RCC 7860 (cell line): ENCODE data around the gene GBP2.

Source experiments
- DNase-seq: peaks from one replicate; pipeline ENCODE4 v3.0.0-alpha.2; 2015; ENCODE audit warnings: low spot score
- FAIRE-seq: peaks from 2 replicates; lab custom pipeline; 2012; peaks lifted over from hg19 to GRCh38; lab: Jason Lieb, UNC

Gene GBP2, protein sequence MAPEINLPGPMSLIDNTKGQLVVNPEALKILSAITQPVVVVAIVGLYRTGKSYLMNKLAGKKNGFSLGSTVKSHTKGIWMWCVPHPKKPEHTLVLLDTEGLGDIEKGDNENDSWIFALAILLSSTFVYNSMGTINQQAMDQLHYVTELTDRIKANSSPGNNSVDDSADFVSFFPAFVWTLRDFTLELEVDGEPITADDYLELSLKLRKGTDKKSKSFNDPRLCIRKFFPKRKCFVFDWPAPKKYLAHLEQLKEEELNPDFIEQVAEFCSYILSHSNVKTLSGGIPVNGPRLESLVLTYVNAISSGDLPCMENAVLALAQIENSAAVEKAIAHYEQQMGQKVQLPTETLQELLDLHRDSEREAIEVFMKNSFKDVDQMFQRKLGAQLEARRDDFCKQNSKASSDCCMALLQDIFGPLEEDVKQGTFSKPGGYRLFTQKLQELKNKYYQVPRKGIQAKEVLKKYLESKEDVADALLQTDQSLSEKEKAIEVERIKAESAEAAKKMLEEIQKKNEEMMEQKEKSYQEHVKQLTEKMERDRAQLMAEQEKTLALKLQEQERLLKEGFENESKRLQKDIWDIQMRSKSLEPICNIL

DNA sequence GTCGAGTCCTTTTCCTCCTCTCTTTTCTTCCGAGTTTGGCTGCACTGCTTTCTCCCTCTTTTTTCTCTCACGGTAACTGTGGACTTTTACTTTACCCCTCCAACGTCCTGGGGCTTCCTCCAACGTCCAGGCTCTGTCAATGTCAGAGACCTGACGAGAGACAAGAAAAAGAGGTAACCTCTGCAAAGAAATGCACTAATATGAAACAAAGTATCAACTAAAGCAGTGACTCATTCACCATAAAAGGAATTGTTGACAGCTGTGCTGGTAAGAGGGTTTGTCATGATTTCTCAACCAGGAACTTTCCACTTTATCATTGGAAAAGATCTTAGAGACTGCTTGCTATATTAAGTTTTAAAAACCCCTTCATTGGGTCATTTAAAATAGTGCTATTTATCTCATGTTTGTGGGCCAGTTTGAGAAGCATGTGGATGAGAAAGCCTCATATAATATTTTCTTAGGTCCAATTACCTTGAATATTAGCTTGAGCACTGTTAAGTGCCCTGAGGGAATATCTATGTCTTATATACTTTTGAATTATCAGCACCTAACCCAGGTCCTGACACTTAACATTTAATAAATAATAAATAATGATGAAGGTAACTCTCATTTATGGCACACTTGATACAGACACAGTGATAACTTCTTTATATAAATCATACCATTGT, at the start of gene GBP2:
Gene GBP2, minus strand, starts transcription at position 202 of the 668 bp plus-strand sequence. CDS start 4,148 bp downstream, outside the sequence.
- FAIRE-seq: peak; percentile 80

DNA sequence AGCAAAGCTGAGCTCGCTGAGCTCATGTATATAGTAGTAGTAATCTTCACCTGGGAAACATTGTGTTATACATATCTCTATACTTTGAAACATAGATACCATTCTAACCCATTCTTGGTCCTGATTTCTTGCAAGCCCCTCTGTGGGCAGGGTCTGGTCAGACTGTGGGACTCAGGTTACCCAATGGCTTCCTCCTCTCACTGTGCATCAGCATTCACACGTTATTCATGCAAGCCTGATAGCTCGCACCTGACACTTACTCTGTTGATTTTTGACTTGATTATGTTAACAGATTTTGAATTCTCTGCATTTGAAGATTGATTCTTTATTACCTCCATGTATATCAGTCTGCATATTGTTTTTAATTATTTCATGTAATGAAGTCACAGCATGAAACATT, 48.6 kb upstream of the GBP2 start:
- FAIRE-seq (no peak), DNase-seq (no peak)

More for the DNA sequence above, at the start of gene GBP2:
- DNase-seq: peak; percentile 53

DNA sequence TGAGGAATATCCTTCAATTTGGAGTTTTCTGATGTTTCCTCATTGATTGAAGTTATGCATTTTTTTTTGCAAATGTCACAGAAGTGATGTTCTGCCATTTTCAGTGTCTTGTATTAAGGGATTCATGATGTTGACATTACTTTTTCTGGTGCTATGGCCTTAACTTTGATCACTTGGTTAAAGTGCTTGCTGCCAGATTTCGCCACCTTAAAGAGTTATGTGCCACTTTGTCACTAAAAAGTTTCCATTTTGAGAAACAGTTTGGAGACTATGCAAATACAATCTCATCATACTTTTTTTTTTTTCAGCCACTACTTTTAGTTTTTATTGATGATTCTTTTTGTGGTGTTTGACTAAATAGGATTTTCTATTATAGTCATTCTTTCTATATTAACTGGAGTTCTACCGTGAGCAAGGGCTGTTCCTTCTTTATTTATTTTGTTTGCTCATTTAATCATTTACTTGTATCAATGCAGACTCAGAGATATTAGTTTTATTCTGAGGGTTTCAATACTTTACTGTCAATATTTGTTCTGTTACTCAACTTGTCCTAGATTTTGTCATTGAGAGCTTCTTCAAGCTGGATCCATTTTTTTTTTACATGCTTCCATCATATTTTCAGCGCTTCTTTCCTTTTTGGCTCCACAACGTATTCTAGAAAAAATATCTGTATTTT, 46.7 kb upstream of the GBP2 start:
- DNase-seq (no peak), FAIRE-seq (no peak)

DNA sequence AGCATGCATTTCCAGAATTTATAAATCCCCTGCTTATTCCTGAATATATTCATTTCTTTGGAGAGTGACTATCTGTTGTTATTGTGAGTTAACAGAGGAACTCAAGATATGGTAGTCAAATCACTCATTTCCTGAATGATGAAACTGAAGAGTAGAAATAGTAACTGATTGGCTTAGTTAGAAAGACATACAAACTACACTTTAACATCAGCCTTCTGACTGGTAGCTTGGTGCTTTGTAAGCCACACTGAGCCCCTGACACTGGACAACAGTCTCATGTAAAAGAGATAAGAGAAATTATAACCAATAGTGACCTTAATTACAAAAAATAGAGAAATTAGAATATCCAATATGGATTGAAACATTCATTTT, 45.1 kb upstream of the GBP2 start:
- DNase-seq (no peak), FAIRE-seq (no peak)

DNA sequence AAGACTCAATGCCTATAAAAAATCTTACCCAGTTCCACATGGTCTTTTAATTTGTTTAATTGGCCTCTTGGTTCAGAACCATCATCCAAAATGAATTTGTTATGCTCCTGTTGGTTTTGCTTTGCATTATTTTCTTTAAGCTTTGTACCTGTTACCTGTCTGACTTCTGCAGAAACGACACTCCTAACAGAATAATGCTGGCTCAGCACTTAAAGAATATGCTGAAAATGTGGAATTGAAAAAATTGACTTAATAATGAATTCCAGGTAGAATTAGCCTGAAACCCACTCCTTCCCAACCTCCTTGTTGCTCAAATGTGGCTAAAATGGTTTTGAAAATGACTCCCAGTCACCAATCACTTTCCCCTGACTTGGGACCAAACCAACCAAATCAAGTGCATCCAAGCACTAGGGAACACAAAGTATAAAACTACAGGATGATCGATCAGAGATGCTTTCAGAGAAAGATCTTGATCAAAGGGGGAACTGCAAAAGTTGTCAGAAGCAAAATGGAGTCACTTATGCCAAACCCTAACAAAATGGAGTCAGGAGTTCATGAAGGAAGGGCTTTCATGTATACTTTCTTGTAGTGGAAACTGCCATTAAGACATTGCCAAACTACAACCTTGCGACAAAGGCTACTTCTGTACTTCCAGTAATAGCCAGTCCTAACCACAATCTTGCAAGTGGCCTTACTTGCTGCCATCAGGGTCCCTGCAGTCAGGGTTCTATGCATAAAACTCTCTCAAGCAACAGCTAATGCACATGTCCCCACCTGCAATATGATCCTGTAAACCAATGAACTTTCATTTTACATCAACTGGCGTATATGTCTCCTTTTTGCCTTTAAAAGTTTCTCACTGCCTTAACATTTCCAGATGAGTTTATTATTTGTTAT, 44.5 kb upstream of the GBP2 start:
- DNase-seq (no peak), FAIRE-seq (no peak)

DNA sequence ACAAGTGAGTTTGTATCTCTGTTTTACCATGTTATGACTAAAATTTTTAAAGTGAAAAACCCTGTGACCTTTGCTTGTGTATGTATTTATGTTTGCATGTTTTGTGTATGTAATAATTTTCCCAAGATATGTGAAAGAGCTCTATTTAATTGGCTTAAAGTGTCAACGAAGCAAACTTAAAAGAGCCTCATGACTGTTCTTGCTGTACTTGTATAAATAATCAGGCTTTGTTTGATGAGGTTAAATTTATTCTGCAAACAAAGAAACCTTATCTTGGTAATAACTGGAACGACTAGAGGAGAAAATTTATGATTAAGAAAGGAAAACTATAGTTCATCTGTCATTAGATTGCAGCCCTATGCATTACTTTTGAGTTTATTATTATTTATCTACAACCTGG, 43.3 kb upstream of the GBP2 start:
- no peak for FAIRE-seq
- no peak for DNase-seq

DNA sequence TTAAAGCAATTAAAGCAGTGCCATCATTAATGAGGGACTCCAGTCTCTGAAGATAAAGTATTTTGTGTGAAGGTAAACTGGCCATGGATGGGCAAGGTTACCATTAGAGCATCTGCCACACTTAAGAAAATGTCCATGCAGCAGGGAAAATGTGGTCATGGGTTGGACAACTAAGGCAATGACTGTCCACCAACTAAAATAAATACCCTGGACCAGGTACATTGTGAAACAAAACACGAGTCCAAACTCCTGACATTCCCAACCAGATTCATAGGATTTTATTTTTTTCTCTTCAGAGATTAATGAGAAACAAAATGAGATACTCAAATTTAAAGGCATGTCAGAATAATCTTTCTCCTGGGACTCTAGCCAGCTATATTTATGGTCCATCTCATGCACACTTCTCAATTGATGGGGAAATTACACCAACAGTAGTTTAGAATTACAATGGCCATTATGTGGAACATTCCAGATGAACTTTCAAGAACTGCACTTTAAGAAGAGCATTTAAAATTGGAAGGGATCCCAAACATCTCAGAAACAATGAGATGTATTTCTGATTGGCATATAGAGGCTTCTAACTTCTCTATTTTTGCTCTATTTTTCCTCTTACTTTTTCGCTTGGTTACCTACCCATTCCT, 41.8 kb upstream of the GBP2 start:
- DNase-seq (no peak), FAIRE-seq (no peak)

DNA sequence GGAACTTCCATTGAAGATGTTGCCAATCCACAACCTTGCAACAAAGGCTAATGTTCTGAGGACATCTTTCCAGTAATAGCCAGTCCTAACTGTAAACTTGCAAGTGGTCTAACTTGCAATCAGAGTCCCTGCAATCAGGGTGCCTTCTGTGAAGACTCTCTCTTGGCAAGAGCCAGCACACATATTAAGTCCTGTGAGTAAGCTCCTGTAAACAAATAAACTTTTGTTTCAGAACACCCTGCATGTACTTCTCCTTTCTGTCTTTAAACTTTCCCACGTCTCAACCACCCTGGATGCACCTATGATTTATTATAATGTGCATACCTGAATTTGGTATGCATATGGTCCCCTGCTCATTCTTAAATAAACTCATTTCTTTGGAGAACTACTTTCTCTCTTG, 40.8 kb upstream of the GBP2 start:
- no peak for DNase-seq

DNA sequence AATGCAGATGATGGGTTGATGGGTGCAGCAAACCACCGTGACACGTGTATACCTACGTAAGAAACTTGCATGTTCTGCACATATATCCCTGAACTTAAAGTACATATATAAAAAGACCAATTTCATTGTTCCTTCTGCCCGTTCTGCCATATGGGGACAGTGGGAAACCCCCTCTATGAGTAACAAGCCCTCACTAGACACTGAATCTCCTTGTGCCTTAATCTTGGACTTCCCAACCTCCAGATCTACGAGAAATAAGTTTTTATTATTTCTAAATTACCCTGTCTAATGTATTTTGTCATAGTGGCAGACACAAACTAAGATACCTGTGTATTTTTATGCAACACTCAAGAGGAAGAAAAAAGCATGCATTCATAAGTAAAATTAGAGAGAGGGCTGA, 39.9 kb upstream of the GBP2 start:
- DNase-seq (no peak), FAIRE-seq (no peak)

More for the DNA sequence above, 40.8 kb upstream of the GBP2 start:
- FAIRE-seq: no peak

DNA sequence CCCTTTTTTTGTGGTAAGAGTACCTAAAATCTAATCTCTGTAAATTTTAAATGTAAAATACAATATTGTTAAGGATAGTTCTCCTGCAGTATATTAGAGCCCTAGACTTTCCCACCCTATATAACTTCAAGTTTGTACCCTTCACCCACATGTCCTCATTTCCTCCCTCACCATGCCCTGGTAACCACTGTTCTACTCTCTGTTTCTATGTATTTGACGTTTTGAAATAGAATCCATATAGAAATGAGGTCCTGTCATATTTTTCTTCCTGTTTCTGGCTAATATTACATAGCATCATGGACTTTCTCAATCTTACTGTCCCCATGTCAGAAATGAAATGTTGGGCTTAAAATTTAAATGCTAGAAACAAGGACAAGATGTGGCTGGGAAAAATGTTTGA, 25.1 kb upstream of the GBP2 start:
- FAIRE-seq (no peak), DNase-seq (no peak)

DNA sequence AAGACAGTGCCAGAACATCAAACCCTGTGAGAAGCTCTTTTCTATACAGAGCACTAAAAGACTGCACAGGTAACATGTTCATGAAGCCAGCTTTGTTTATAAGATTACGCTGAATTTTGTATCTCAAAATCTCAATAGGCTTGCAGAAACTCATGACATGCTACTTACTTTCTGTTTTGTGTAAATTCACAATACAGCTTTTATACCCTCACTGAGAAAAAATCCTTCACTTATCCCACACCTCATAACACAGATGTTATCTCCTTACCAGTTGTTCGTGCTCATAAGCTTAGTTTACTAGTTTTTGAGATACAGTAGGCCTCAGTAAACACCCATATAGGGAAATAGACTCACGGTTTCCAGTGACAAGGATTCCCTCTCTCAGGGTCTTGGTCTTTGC, 24.1 kb upstream of the GBP2 start:
- no peak for DNase-seq
- FAIRE-seq: no peak

DNA sequence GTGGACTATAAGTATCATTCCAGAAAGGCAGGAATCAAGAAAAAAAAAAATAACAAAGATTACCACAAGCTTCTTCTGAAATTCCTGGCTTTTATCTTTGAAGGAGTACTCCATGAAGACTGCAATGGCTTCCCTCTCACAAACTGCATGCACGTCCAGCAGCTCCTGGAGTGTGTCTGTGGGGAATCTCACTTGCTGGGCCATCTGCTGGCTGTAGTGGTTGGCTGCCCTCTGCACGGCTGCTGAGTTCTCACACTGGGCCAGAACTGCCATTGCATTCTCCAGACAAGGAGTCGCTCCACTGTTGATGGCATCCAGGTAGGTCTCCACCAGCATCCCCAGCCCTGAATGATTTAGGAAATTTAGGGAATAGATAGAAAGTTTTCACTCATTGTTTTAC, 23.3 kb upstream of the GBP2 start:
- FAIRE-seq (no peak), DNase-seq (no peak)

DNA sequence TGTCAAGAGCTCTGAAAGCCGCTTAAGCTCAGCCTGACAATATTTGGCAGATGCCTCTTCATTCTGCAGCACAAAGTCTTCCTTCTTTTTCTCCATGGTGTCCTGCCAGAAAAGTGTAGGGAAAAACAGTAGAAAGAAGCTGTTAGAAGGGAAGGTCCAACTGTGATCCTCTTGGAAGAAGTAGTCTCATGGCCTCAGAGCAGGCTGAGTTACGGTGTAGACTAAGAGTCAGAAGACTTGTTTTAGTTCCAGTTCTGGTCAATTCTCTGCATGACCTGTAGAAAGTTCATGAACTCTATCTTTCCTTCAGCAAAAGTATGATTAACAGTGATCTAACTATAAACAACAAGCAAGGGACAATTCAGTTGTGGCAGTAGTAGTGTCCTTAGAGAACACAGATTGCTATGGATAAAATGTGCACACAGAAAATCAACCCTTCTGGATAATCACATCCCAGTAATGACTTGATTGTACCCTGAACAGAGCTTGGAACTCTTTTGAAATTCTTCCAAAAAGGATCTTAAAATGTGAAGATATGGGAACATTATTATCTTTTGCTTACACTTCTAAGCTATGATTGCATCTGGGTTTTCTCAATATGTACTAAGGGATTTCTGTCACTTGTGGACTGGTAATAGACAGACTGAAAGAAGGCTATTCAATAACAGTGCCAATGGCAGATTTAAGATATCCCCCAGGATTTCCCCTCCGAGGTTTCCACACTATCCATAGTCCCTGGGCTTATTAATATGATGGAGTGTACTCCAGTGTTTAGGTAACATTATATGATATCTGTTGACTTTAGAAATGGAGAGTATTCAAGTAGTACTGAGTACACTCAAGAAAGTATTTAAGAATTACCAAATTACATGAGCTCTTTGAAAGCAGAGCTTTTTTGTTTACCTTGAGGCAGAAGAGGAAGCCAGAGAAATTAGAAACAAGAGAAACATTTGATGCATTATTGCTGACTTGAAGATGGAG, 22.1 kb upstream of the GBP2 start:
- FAIRE-seq (no peak), DNase-seq (no peak)

DNA sequence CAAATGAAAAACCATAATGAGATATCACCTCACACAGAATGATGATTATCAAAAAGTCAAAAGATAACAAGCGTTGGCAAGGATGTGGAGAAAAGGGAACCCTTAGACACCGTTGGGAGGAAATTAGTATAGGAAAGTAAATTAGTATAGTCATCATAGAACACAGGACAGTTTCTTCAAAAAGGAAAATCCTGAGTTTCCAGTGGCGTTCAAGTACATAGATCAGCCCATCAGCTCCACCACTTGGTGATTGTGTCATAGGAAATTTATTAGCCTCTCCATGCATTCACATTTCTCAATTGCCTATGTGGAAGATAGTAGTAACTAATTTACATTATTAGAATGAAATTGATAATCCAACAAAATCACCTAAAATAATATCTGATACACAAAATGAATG, 20.8 kb upstream of the GBP2 start:
- FAIRE-seq: no peak
- no peak for DNase-seq

DNA sequence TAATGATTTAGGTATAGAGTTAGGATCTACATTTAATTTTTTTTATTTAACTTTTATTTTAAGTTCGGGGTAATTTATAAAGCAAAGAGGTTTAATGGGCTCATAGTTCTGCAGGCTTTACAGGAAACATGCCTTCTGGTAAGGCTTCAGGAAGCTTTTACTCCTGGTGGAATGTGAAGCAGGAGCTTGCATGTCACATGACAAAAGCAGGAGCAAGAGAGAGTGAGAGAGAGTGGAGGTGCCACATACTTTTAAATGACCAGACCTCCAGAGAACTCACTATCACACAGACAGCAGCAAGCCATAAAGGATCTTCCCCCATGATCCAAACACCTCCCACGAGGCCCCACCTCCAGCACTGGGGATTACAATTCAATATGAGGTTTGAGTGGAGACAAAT, 17.6 kb upstream of the GBP2 start:
- no peak for FAIRE-seq
- DNase-seq: no peak

DNA sequence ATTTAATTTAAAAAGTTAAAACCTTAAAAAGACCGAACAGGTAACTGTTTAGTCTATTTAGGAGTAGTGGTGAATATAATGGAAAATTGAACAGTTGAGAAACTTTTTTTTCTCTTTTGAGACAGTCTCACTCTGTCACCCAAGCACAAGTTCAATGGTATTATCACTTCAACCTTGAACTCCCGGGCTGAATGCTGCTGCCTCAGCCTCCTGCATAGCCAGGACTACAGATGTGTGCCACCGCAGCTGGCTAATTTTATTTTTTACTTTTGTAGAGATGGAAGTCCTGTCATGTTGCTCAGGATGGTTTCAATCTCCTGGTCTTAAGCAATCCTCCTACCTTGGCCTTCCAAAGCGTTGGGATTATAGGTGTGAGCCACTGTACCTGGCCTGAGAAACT, 16.2 kb upstream of the GBP2 start:
- DNase-seq (no peak), FAIRE-seq (no peak)

DNA sequence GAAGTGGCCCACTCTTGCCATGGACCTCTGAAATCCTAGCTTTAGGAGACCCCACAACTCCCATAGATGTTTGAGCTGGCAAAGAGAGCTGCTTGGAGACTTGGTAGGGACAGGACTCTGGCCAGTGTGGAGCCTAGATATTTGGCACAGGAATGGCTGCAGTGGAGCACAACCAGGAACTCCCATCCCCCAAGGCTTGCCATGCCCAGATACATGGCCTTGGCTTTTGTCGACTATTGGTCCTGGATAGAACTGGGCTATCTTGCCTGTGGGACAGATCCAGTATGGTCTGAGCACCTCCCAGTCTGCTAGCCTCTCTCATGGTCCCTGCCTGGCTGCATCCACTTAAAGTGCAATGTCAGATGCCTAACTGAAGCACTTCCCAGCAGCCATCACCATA, 7.8 kb upstream of the GBP2 start:
- DNase-seq (no peak), FAIRE-seq (no peak)

DNA sequence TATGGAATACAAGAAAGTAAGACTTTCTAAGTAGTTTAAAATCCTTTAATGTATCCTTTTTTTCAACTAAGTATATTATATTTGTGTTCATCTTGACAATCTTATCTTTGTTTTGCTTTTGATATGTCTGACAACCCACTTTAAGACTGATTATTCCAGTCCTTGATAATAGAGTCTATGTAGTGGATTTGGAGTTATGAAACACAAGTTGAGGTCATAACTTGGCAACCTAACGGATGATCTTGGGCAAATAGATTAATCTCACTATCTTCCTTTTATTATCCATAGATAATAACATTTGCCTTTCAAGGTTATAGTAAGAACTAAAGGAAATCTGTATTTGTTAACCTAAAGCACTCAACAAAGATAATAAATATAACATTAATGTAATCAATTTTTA, 4.8 kb upstream of the GBP2 start:
- no peak for DNase-seq
- FAIRE-seq: no peak

DNA sequence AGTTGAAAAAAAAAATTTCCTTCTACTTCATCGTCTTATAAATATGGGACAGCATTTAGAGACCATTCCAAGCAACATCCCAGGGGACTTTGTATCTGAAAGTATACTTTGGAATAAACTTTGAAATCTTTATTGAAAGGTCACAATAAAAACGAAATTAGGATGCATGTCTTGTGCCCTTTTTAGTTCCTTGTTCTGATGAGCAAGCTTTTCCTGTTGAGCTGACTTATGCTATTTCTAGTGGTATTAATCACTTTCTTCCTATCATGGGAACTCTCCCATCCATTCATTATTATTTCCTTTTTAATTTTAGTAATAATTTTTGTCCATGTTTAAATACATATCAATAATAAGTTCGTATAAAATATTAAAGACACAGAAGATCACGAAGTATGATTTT, 4.0 kb upstream of the GBP2 start:
- no peak for DNase-seq
- no peak for FAIRE-seq
